Fibroblast of lung (primary cell): Measurements from ENCODE around the gene MTERF4. TPM values are rescaled to one million over a fixed set of nuclear protein-coding genes. Genes with fewer than 3 reads are reported as not detected.

Experiments used
- DNase-seq, 2 donors: peaks; one replicate each; pipeline versions ENCODE4 v3.0.0 to v3.0.0-alpha.2; 2010; ENCODE audit warnings: low read depth in 2 of 2
- H2AFZ ChIP-seq: 2 replicates; pipeline ENCODE4 v1.5.1; 2012; ENCODE audit warnings: low read length, control low read depth, inconsistent platforms
- H3K27ac ChIP-seq: 2 replicates; pipeline ENCODE4 v1.5.1; 2011; ENCODE audit warnings: low read length, control low read depth; ENCODE audit not compliant: insufficient read depth
- H3K27me3 ChIP-seq: 2 replicates; pipeline ENCODE4 v1.5.1; 2011; ENCODE audit warnings: mild to moderate bottlenecking, low read length; ENCODE audit not compliant: control insufficient read depth, insufficient read depth
- H3K36me3 ChIP-seq: 2 replicates; pipeline ENCODE4 v1.5.1; 2011; ENCODE audit warnings: low read length; ENCODE audit not compliant: control insufficient read depth, insufficient read depth
- H3K4me1 ChIP-seq: 2 replicates; pipeline ENCODE4 v1.5.1; 2011; ENCODE audit warnings: low read length; ENCODE audit not compliant: control insufficient read depth, insufficient read depth; ENCODE audit errors: extremely low read depth
- H3K4me2 ChIP-seq: 2 replicates; pipeline ENCODE4 v1.5.1; 2011; ENCODE audit warnings: low read length, control low read depth; ENCODE audit not compliant: insufficient read depth; ENCODE audit errors: extremely low read depth
- H3K4me3 ChIP-seq, 4 experiments: fragments of 200-600 bp in 1 of 4; sonication (generic) in 1 of 4; replicated peaks in 1 of 4; 2 replicates each; pipeline ENCODE4 v1.5.1; 2011 to 2016; ENCODE audit warnings: low read length in 4 of 4, low read depth in 3 of 4, mild to moderate bottlenecking in 3 of 4, control low read depth in 2 of 4, inconsistent platforms in 1 of 4, mixed read lengths in 1 of 4; ENCODE audit not compliant: insufficient read depth in 1 of 4; ENCODE audit errors: control extremely low read depth in 1 of 4
- H3K79me2 ChIP-seq: 2 replicates; pipeline ENCODE4 v1.5.1; 2012; ENCODE audit warnings: mild to moderate bottlenecking, low read length, inconsistent platforms; ENCODE audit not compliant: control insufficient read depth, insufficient read depth
- H3K9ac ChIP-seq: 2 replicates; pipeline ENCODE4 v1.5.1; 2011; ENCODE audit warnings: mild to moderate bottlenecking, low read length, control low read depth; ENCODE audit not compliant: insufficient read depth
- H3K9me3 ChIP-seq: 2 replicates; pipeline ENCODE4 v1.5.1; 2012; ENCODE audit warnings: low read depth, low read length; ENCODE audit not compliant: control insufficient read depth, insufficient read depth
- H4K20me1 ChIP-seq: 2 replicates; pipeline ENCODE4 v1.5.1; 2011; ENCODE audit warnings: low read length; ENCODE audit not compliant: control insufficient read depth, insufficient read depth; ENCODE audit errors: extremely low read depth
- CTCF ChIP-seq, 2 donors: IDR thresholded peaks in 1 of 2; conservative IDR thresholded peaks in 1 of 2; 1 replicate in 1 of 2; 2 replicates in 1 of 2; pipeline ENCODE4 v1.5.1; 2011 to 2012; ENCODE audit warnings: low read length in 2 of 2, control low read depth in 1 of 2, inconsistent platforms in 1 of 2, low read depth in 1 of 2, mild to moderate bottlenecking in 1 of 2
- EZH2 ChIP-seq: IDR thresholded peaks from 2 replicates; pipeline ENCODE4 v1.5.1; 2012; ENCODE audit warnings: low read length, control low read depth, mild to moderate bottlenecking; ENCODE audit errors: missing control alignments
- polyA plus RNA-seq, 2 donors: library from polyadenylated mRNA; depleted of rRNA in 1 of 2; stranded (reverse) in 1 of 2; unstranded in 1 of 2; fragments of >200 nt; gene quantifications; 2 replicates each; pipeline ENCODE4 v1.2.1, GENCODE V29; 2011 to 2012; ENCODE audit warnings: missing spikeins in 1 of 2
- total RNA-seq: library from RNA; depleted of rRNA; stranded (reverse); fragments of >200 nt; gene quantifications from 2 replicates; pipeline ENCODE4 v1.2.1, GENCODE V29; 2014

MTERF4 gene
- total and polyA plus RNA-seq, 2 donors (not counting 1 experiment from before 2014, with no cell fraction given): 31.7 to 35.5 TPM

GRCh38 chr2:241050624-241051577 is 51.2 kb downstream of the MTERF4 start:
- no peaks in the 10 kb centered on the region for H3K27me3 ChIP-seq
- peaks cover 12% of the 10 kb centered on the region for H3K36me3 ChIP-seq
- no peak overlapping the region for H3K27ac ChIP-seq
- no peaks in the 10 kb centered on the region for H4K20me1 ChIP-seq
- no peaks in the 10 kb centered on the region for H3K79me2 ChIP-seq
- TF ChIP-seq CTCF (conservative IDR thresholded peaks at IDR 0.05 in 1 of 2, IDR thresholded peaks at IDR 0.05 in 1 of 2; ENCODE audit: low read depth in 1 of 2, low read length in 2 of 2) (no peak), EZH2 (no peak)
- H2AFZ ChIP-seq: no peak overlapping the region
- H3K4me2 ChIP-seq: no peak overlapping the region
- H3K4me1 ChIP-seq: no peaks in the 10 kb centered on the region
- no peak for DNase-seq
- H3K9ac ChIP-seq: no peak overlapping the region
- H3K4me3 ChIP-seq: no peak overlapping the region
- H3K9me3 ChIP-seq: no peaks in the 10 kb centered on the region

DNA sequence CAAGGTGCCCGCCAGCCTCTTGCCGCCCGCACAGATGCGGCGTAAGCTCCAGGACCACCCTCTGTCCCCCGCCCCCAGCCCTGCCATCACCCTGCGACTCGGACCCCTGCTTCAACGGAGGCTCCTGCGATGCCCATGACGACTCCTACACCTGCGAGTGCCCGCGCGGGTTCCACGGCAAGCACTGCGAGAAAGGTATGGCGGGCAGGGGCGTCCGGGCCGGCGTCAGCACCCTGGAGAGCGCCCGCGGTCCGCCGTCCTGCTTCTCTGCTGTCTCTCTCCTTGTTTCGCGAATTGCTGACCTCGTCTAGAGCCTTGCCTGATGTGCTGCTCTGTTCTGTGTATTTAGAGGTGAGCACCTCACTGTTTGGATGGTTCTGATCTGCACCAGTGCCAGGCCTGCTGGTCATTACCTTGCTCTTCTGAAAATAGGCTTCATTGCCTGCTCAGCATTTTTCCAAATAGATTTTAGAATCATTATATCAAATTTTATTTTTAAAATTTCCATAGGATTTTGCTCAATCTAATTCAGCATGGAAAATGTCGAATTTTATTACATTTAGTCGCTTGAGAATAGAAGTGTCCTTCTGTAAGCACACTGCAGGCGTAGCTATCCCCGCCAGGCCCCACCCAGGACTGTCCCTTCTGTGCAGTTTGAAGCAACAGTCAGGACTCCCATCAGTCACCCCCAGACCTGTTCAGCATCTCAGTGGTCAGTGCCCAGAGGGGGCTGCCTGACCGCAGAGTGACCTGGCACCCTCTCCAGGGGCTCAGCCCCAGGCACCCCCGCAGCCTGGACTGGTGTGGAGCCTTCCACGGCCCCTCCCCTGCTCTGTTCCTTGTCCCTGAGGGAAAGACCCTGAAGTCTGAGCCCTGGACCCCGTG is 52.1 kb downstream of the MTERF4 start:
- TF ChIP-seq CTCF (conservative IDR thresholded peaks at IDR 0.05 in 1 of 2, IDR thresholded peaks at IDR 0.05 in 1 of 2; ENCODE audit: low read depth in 1 of 2, low read length in 2 of 2) (no peak), EZH2 (no peak)
- Histone ChIP-seq H3K27me3 (no peaks in the 10 kb centered on the region), H3K27ac (no peak overlapping the region), H3K4me2 (no peak overlapping the region), H3K36me3 (peaks cover 12% of the 10 kb centered on the region), H3K4me3 (no peak overlapping the region), H3K79me2 (no peaks in the 10 kb centered on the region), H3K9ac (no peak overlapping the region), H3K4me1 (no peaks in the 10 kb centered on the region), H4K20me1 (no peaks in the 10 kb centered on the region), H3K9me3 (no peaks in the 10 kb centered on the region), H2AFZ (no peak overlapping the region)
- peak in 1 of 2 donors; percentile 32 for DNase-seq

DNA sequence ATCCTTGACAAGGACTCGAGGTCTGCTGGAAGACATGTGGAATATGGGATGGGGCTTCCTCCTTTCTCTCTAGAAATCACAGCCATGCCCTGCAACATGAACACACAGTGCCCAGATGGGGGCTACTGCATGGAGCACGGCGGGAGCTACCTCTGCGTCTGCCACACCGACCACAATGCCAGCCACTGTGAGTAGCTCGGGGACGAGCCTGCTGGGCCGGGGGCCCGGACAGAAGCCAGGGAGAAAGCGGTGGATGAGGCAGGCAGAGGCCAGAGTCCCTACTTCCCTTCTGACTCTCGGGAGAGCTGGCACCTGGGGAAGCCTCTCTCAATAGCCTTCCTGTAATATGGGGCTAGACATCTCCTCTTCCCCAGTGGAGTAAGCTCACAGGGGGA is 53.1 kb downstream of the MTERF4 start:
- no peak overlapping the region for H3K9ac ChIP-seq
- no peaks in the 10 kb centered on the region for H4K20me1 ChIP-seq
- no peak for DNase-seq
- no peaks in the 10 kb centered on the region for H3K79me2 ChIP-seq
- H3K4me2 ChIP-seq: no peak overlapping the region
- no peaks in the 10 kb centered on the region for H3K4me1 ChIP-seq
- no peak overlapping the region for H3K27ac ChIP-seq
- H3K27me3 ChIP-seq: no peaks in the 10 kb centered on the region
- no peaks in the 10 kb centered on the region for H3K9me3 ChIP-seq
- no peak overlapping the region for H2AFZ ChIP-seq
- peaks cover 12% of the 10 kb centered on the region for H3K36me3 ChIP-seq
- TF ChIP-seq CTCF (conservative IDR thresholded peaks at IDR 0.05 in 1 of 2, IDR thresholded peaks at IDR 0.05 in 1 of 2; ENCODE audit: low read depth in 1 of 2, low read length in 2 of 2) (no peak), EZH2 (no peak)
- no peak overlapping the region for H3K4me3 ChIP-seq
